ENCODE data around the gene MYOT. TPM values are rescaled to one million over a fixed set of nuclear protein-coding genes. Genes with fewer than 3 reads are reported as not detected.

Gene MYOT
- total RNA-seq, 1 donor from 2014 or later = not detected

DNA sequence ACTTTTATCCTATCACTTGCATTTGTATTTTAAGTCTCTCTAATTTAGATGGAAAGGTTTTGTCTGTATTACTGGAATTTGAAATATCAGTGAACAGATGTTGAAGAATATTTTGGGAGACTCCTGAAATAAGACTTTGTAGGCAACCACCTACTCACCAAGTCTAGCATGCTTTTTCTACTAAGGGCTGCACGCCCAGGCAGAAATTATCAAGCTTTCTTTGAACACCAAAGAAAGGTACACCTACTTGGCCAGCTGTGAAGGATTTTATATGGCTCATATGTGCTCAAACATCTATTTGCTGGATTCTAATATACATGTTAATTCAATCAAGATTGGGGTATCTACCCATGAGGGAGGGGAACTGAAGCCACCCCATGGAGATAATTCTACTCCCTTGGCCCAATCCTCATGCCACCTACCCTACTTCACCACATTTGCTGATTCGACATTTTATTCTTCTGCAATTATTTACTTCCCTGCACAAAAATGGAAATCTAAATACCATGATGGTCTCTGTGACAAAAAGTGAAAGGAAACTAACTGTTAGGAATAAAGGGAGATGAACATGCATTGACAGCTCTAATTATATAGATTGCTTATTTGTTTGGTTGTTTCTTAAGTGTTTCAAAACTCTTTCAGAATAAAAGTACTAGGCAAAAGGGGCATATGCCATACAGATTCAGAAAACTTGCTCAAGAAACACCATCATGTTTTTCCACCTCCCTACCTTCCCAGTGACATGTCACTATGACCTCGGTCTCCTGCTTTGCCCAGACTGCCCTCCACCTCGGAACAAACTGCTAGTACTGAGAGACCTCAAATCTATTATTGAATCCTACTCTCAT lies 895 bp upstream of the MYOT start:
- peaks cover 6% of the 10 kb centered on the region for H3K27me3 Mint-ChIP-seq
- no peak overlapping the region for H3K4me3 Mint-ChIP-seq
- H3K36me3 Mint-ChIP-seq (ENCODE audit: low read depth) = no peaks in the 10 kb centered on the region
- H3K9me3 Mint-ChIP-seq = no peaks in the 10 kb centered on the region
- H3K27ac Mint-ChIP-seq = no peak overlapping the region
- no peak for DNase-seq
- intact Hi-C loops (cut with micrococcal nuclease) = no loop called here
- H3K4me1 Mint-ChIP-seq = peaks cover 1% of the 10 kb centered on the region

DNA sequence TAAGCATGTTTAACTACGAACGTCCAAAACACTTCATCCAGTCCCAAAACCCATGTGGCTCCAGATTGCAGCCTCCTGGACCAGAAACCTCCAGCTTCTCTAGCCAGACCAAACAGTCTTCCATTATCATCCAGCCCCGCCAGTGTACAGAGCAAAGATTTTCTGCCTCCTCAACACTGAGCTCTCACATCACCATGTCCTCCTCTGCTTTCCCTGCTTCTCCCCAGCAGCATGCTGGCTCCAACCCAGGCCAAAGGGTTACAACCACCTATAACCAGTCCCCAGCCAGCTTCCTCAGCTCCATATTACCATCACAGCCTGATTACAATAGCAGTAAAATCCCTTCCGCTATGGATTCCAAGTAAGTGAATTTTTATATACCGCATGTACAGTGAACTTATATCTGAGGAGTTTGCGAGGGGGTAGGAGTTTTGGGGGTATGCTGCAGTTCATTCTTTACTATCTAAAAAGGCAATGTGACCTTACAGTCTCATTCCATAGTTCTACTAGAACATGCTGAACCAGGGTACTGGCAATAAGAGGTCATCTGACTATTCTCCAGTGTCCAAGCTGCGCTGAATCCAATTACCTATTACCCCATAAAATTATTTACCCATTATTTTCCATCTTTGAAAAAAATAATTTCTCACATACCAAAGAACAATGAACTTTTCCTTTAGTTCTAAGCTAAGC lies 3.1 kb downstream of the MYOT start:
- H3K4me3 Mint-ChIP-seq = no peak overlapping the region
- no peaks in the 10 kb centered on the region for H3K9me3 Mint-ChIP-seq
- H3K36me3 Mint-ChIP-seq (ENCODE audit: low read depth) = no peaks in the 10 kb centered on the region
- H3K27ac Mint-ChIP-seq = no peak overlapping the region
- H3K4me1 Mint-ChIP-seq = no peaks in the 10 kb centered on the region
- intact Hi-C loops (cut with micrococcal nuclease) = no loop called here
- H3K27me3 Mint-ChIP-seq = peaks cover 9% of the 10 kb centered on the region
- no peak for DNase-seq

DNA sequence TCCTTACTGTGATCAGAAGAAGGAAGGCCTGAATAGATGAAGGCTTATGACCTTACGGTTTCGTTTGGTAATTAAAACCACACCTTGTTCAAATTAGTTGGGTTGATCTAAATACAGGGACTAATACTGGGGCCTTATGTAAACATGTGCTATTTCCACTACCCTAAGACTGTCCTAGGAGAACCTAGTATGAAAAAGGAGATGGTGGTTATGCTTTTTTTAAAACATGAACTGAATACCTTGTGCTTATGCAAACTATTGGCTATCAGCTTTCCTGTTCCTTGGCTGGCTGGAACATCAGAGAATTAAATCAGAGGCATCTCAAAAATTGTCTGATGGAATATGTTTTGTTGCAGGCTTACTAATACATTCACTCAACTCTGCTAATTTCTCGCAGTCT lies 3.9 kb downstream of the MYOT start:
- H3K4me1 Mint-ChIP-seq = no peaks in the 10 kb centered on the region

DNA sequence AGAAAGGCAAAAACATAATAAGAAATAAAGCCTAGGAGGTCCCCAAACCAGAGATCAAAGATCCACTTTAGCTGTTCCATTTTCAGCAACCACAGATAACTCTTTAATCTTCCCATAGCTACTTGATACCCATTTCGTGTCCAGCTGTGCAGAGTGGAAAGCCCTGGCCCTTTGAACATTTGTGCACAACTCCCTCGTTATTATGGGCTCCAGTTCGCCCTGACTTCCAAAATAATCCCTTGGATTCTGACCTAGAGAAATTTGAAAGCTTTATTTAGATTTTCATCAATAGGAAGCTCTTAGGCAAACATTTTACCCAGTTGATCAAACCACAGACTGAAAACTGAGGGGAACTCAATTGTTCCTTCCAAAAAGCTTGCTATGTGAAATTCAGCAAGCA lies 4.8 kb downstream of the MYOT start:
- no peaks in the 10 kb centered on the region for H3K36me3 Mint-ChIP-seq (ENCODE audit: low read depth)
- intact Hi-C loops (cut with micrococcal nuclease) = no loop called here
- peaks cover 9% of the 10 kb centered on the region for H3K27me3 Mint-ChIP-seq
- H3K4me1 Mint-ChIP-seq = no peaks in the 10 kb centered on the region
- H3K9me3 Mint-ChIP-seq = no peaks in the 10 kb centered on the region
- H3K4me3 Mint-ChIP-seq = no peak overlapping the region
- no peak for DNase-seq
- H3K27ac Mint-ChIP-seq = no peak overlapping the region

More for the DNA sequence above, 3.9 kb downstream of the MYOT start:
- no peaks in the 10 kb centered on the region for H3K9me3 Mint-ChIP-seq
- DNase-seq = no peak
- H3K36me3 Mint-ChIP-seq (ENCODE audit: low read depth) = no peaks in the 10 kb centered on the region
- no peak overlapping the region for H3K4me3 Mint-ChIP-seq
- intact Hi-C loops (cut with micrococcal nuclease) = no loop called here
- peaks cover 9% of the 10 kb centered on the region for H3K27me3 Mint-ChIP-seq
- H3K27ac Mint-ChIP-seq = no peak overlapping the region

DNA sequence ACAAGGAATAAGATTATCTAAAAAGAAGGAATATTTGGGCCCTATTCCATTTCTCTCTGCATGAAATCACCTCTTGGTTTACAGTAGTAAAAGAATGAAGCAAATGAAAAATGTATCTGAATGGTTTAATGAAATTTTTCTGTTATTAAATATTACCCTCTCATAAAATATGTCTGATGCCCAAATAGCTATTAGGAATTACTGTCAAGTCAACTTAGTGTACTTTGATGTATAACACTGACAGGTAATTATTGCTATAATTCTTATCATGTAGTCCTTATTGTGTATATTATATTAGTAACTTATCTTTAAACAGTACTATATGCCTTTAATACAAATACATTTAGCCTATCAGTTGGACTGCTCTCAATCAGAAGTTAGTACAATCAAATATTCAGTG lies 8.4 kb downstream of the MYOT start:
- Mint-ChIP-seq H3K9me3 (no peaks in the 10 kb centered on the region), H3K27me3 (peaks cover 6% of the 10 kb centered on the region), H3K4me1 (no peaks in the 10 kb centered on the region), H3K27ac (no peak overlapping the region), H3K36me3 (ENCODE audit: low read depth) (no peaks in the 10 kb centered on the region), H3K4me3 (no peak overlapping the region)
- no peak for DNase-seq
- intact Hi-C loops (cut with micrococcal nuclease) = no loop called here

DNA sequence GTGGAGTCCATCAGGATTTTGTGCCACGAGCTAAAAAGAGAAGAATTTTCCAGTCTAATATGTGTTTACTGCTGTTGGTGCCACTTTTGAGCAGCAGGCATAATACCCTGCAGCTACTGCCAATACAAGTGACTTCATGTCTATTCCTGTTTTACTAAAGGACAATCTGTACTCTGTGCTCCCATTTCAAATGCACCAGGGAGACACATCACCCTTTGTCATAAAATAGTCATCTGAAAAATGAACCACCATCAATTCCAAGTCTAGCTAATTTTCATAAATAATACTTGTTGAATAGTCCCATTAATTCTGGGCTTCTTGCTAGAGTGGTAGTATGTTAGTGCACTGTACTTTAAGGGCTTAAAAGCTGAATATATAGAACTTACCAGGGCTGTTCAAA lies 12.7 kb downstream of the MYOT start:
- no peak for DNase-seq
- no peaks in the 10 kb centered on the region for H3K9me3 Mint-ChIP-seq
- no peak overlapping the region for H3K27ac Mint-ChIP-seq
- no peaks in the 10 kb centered on the region for H3K4me1 Mint-ChIP-seq
- peaks cover 2% of the 10 kb centered on the region for H3K27me3 Mint-ChIP-seq
- intact Hi-C loops (cut with micrococcal nuclease) = no loop called here
- H3K4me3 Mint-ChIP-seq = no peak overlapping the region
- H3K36me3 Mint-ChIP-seq (ENCODE audit: low read depth) = no peaks in the 10 kb centered on the region

DNA sequence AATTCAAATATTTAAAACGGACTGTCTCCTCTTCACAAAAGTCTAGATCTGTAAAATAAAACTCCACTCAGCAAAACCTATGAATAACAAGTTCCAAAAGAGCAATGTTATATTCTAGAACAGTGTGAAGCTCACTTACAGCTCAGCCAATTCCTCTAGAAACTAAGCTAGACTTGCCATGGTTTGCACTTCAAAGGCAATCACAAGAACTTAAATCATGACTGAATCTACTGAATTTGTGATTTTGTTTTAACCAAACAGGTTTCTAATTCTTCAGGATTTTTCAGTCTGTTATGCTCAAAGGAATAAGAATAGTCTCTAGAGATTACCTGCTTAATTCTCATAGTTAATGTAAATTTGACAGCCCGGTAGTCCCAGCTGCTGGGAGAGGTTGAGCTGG lies 20.2 kb downstream of the MYOT start:
- H3K27ac Mint-ChIP-seq = no peak overlapping the region
- no peaks in the 10 kb centered on the region for H3K36me3 Mint-ChIP-seq (ENCODE audit: low read depth)
- intact Hi-C loops (cut with micrococcal nuclease) = loop anchor here (2.0 to 5.0 kb wide), 3 partner anchors 109 to 145 kb away; partner anchors contain the start of genes FAM13B and HNRNPA0
- DNase-seq = no peak
- H3K4me3 Mint-ChIP-seq = no peak overlapping the region
- H3K27me3 Mint-ChIP-seq = peaks cover 4% of the 10 kb centered on the region
- H3K9me3 Mint-ChIP-seq = peaks cover 5% of the 10 kb centered on the region
- peaks cover 15% of the 10 kb centered on the region for H3K4me1 Mint-ChIP-seq

DNA sequence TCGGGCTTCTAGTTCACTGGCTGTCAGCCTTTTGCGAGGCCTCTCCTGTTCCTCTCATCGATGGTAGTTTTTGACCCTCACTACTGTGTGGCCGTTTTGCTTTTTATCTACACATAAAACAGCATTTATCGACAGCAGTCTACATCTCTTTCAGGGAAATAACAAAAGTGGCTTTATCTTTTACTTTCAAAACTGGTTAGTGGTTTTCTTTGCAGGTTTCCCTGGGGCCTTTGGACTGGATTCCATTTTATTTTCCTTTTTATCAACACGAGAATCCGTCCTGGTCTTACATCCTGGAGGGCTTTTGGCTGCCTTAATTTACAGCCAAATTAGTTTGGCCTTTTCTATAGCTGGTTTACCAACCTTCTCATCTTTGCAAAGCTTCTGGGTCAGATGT lies 20.8 kb downstream of the MYOT start:
- peaks cover 5% of the 10 kb centered on the region for H3K9me3 Mint-ChIP-seq
- DNase-seq = no peak
- H3K36me3 Mint-ChIP-seq (ENCODE audit: low read depth) = no peaks in the 10 kb centered on the region
- peaks cover 15% of the 10 kb centered on the region for H3K4me1 Mint-ChIP-seq
- intact Hi-C loops (cut with micrococcal nuclease) = loop anchor here (2.0 to 5.0 kb wide), 3 partner anchors 109 to 144 kb away; partner anchors contain the start of genes FAM13B and HNRNPA0
- peak overlapping the region; percentile 90 for H3K27ac Mint-ChIP-seq
- H3K27me3 Mint-ChIP-seq = peaks cover 4% of the 10 kb centered on the region
- H3K4me3 Mint-ChIP-seq = peak overlapping the region; percentile 88

DNA sequence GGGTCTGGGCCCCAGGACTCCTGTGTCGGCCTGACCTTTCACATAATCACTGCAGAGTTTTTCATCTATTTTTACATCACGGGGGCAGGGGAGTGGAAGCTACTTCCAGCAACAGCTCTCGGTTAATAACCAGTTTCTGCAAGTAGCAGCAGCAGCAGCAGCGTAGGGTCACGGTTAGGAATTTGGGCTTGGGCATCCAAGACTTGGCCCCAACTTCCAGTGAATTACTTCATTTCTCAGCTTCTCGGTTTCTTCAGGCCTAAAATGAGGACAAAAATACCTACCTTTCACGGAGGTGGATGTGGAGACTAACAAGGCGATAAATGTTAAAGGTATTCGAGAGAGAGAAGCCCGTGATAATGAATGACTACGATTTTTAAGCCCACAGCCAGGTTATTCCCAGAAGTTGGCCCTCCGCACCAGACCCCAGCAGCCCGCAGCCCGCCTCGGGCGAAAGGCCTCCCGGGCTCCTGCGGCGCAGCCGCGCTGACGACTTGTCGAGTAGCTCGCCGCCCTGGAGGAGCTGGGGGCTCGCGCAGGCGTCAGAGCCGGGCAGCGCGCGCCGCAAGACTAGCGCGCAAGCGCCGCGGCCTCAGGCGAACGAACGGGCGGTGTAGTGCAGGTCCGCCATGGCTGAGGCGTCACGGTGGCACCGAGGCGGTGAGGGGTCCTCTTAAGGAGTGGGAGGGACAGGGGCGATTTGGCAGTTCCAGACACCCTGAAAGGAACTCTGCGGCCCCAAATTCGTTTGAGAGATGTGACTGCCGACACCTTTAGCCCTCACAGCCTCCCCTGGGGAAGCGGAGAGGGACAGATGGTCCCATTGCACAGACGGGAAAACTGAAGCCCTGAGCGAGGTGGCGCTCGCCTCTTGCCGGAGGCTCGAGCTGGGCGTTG lies 21.5 kb downstream of the MYOT start, which contains the start of gene PKD2L2:
TSS of gene PKD2L2 (plus strand) at position 595 of the 897 bp plus-strand sequence. CDS start at position 630, 35 bp downstream.
- peaks cover 15% of the 10 kb centered on the region for H3K4me1 Mint-ChIP-seq
- peaks cover 5% of the 10 kb centered on the region for H3K9me3 Mint-ChIP-seq
- H3K4me3 Mint-ChIP-seq = peak within 1 kb of the TSS; percentile 88
- no peaks in the 10 kb centered on the region for H3K36me3 Mint-ChIP-seq (ENCODE audit: low read depth)
- DNase-seq = peak; percentile 94
- intact Hi-C loops (cut with micrococcal nuclease) = loop anchor here (2.0 to 5.0 kb wide), 3 partner anchors 108 to 144 kb away; partner anchors contain the start of genes FAM13B and HNRNPA0
- H3K27ac Mint-ChIP-seq = peak within 1 kb of the TSS; percentile 90
- peaks cover 4% of the 10 kb centered on the region for H3K27me3 Mint-ChIP-seq

DNA sequence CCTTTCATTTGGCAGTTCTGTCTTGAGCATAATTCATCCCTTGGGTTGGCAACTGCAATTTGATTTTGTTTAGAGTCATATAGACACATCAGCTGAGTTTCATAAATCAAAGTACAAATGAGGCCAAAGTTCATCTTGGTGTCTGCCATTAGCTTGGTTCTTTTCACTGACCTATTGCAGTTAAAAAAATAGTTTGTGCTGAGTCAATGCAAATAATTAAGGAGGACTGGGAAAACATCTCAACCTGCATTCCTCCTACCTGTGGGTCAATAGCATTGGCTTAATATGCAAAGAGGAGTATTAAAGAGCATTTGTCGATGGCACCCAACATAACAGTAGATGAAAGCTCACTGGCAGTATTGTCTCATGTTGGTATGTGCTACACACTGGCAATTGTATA lies 23.2 kb downstream of the MYOT start:
- DNase-seq = no peak
- H3K27me3 Mint-ChIP-seq = peaks cover 4% of the 10 kb centered on the region
- no peak overlapping the region for H3K4me3 Mint-ChIP-seq
- H3K4me1 Mint-ChIP-seq = peaks cover 15% of the 10 kb centered on the region
- H3K9me3 Mint-ChIP-seq = peaks cover 5% of the 10 kb centered on the region
- no peak overlapping the region for H3K27ac Mint-ChIP-seq
- intact Hi-C loops (cut with micrococcal nuclease) = no loop called here
- no peaks in the 10 kb centered on the region for H3K36me3 Mint-ChIP-seq (ENCODE audit: low read depth)

DNA sequence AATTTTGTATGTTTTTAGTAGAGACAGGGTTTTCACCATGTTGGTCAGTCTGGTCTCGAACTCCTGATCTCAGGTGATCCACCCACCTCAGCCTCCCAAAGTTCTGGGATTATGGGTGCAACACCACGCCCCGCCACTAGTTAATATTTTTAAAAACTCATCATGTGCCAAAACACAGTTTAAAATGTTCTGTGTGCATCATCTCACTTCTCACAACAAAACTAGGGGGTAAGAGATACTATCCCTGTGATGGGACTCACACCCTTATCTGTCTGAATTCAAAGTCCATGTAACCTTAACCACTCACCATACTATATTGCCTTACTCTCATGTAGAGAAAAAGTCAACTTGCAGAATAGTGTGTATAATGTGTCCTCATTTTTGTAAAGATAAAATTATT lies 24.2 kb downstream of the MYOT start:
- Mint-ChIP-seq H3K4me1 (peaks cover 13% of the 10 kb centered on the region), H3K36me3 (ENCODE audit: low read depth) (no peaks in the 10 kb centered on the region), H3K27me3 (peaks cover 4% of the 10 kb centered on the region), H3K9me3 (peaks cover 5% of the 10 kb centered on the region), H3K27ac (no peak overlapping the region), H3K4me3 (no peak overlapping the region)
- no peak for DNase-seq
- intact Hi-C loops (cut with micrococcal nuclease) = no loop called here

DNA sequence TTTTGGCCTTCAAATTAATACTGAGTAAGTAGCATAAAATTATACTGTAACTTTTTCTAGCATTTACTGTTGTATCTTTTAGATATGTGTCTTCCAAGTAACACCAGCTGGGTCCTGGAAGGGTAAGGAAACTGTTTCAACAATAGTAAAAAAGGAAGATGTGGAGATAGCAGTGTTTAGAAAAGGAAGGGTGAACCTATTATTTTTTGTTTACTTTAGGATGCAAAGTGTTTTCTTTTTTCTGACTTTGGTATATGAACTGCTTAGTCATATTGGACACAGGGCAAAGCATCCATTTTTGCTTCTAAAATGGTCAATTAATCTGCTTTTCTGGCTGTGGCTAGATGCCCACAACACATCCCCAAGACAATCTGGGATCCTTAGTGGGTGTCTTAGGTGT lies 26.9 kb downstream of the MYOT start:
- Mint-ChIP-seq H3K27ac (no peak overlapping the region), H3K4me1 (peaks cover 2% of the 10 kb centered on the region), H3K36me3 (ENCODE audit: low read depth) (no peaks in the 10 kb centered on the region), H3K9me3 (peaks cover 3% of the 10 kb centered on the region), H3K4me3 (no peak overlapping the region), H3K27me3 (peaks cover 4% of the 10 kb centered on the region)
- DNase-seq = no peak
- intact Hi-C loops (cut with micrococcal nuclease) = no loop called here

DNA sequence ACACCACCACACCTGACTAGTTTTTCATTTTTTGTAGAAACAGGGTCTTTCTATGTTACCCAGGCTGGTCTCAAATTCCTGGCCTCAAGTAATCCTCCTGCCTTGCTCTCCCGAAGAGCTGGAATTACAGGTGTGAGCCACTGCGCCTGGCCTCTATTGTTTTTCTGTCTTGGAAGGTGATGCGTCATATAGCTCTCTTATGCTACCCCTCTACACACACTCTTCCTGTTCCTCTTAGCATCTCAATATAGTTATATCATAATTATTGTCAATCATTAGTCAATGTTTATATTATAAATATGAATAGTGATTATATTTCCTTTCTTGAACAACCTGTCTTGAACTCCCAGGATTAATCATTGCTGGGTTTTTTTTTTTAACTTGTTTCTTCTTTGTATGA lies 28.9 kb downstream of the MYOT start:
- no peaks in the 10 kb centered on the region for H3K36me3 Mint-ChIP-seq (ENCODE audit: low read depth)
- no peaks in the 10 kb centered on the region for H3K27me3 Mint-ChIP-seq
- no peak overlapping the region for H3K27ac Mint-ChIP-seq
- intact Hi-C loops (cut with micrococcal nuclease) = no loop called here
- no peaks in the 10 kb centered on the region for H3K4me1 Mint-ChIP-seq
- DNase-seq = no peak
- H3K9me3 Mint-ChIP-seq = no peaks in the 10 kb centered on the region
- no peak overlapping the region for H3K4me3 Mint-ChIP-seq
